BJ (cell line): ENCODE measurements around the gene TKT. TPM values are rescaled to one million over a fixed set of nuclear protein-coding genes. Genes with fewer than 3 reads are reported as not detected.

Experiments used
- CTCF ChIA-PET: fragments of 350-600 bp; formaldehyde crosslinking; extraction: SDS; loops from one replicate; lab custom pipeline; 2021; ENCODE audit warnings: antibody characterized with exemption, inconsistent platforms; lab: Yijun Ruan, JAX
- POLR2A ChIA-PET: fragments of 300-600 bp; sonication (Branson Sonifier 250); formaldehyde crosslinking; extraction: SDS; loops from one replicate; lab custom pipeline; 2021; ENCODE audit warnings: antibody characterized with exemption; lab: Charles Lee
- DNase-seq: peaks from one replicate; pipeline ENCODE4 v3.0.0-alpha.2; 2011; ENCODE audit warnings: low read depth
- H3K27me3 ChIP-seq: 2 replicates; pipeline ENCODE4 v1.6.0; 2011; ENCODE audit warnings: low read length; ENCODE audit not compliant: control insufficient read depth, insufficient read depth
- H3K36me3 ChIP-seq: 2 replicates; pipeline ENCODE4 v1.5.1; 2011; ENCODE audit warnings: low read length; ENCODE audit not compliant: control insufficient read depth, insufficient read depth
- H3K4me3 ChIP-seq: 2 replicates; pipeline ENCODE4 v1.5.1; 2011; ENCODE audit warnings: low read depth, mild to moderate bottlenecking, control low read depth, low read length
- CTCF ChIP-seq: IDR thresholded peaks from 2 replicates; pipeline ENCODE4 v1.5.1; 2011; ENCODE audit warnings: low read depth, mild to moderate bottlenecking, control low read depth, inconsistent platforms, low read length, moderate library complexity; ENCODE audit not compliant: insufficient read depth
- polyA plus RNA-seq: library from polyadenylated mRNA; depleted of rRNA; stranded (reverse); fragments of >200 nt; gene quantifications from 2 replicates; pipeline ENCODE4 v1.2.3, GENCODE V29; 2011

Gene TKT
- polyA plus RNA-seq, 1 experiment, result 305 TPM

- TF ChIP-seq CTCF, result no peak
- CTCF ChIA-PET, result interaction anchor here (0.7 to 1.1 kb wide), 4 partner anchors 8 to 492 kb away, joined by 3 read pairs; no protein-coding TSS in a partner anchor
- Histone ChIP-seq H3K27me3 (no peaks in the 10 kb centered on the region), H3K4me3 (no peak overlapping the region), H3K36me3 (peaks cover 5% of the 10 kb centered on the region)
- POLR2A ChIA-PET, result no interaction called here
- DNase-seq, result no peak
Measured at GRCh38 chr3:53218131-53218530, 37.7 kb downstream of the TKT start.

- Histone ChIP-seq H3K36me3 (peaks cover 3% of the 10 kb centered on the region), H3K27me3 (no peaks in the 10 kb centered on the region), H3K4me3 (no peak overlapping the region)
- POLR2A ChIA-PET, result no interaction called here
- CTCF ChIA-PET, result interaction anchor here (0.8 kb wide), 1 partner anchor 20 kb away, joined by 3 read pairs; no protein-coding TSS in a partner anchor
- DNase-seq, result no peak
- TF ChIP-seq CTCF, result no peak
Measured at GRCh38 chr3:53217175-53217574, 38.6 kb downstream of the TKT start.

- Histone ChIP-seq H3K4me3 (no peak overlapping the region), H3K36me3 (no peaks in the 10 kb centered on the region), H3K27me3 (no peaks in the 10 kb centered on the region)
- ChIA-PET POLR2A (no interaction called here), CTCF (interaction anchor here (0.8 kb wide), 1 partner anchor 20 kb away, joined by 3 read pairs; no protein-coding TSS in a partner anchor)
- no peak for DNase-seq
- TF ChIP-seq CTCF, result no peak
Measured at GRCh38 chr3:53216723-53217122, 39.1 kb downstream of the TKT start.

GRCh38 chr3:53215816-53216215 is 40.0 kb downstream of the TKT start:
- no peak for DNase-seq
- POLR2A ChIA-PET, result no interaction called here
- Histone ChIP-seq H3K36me3 (no peaks in the 10 kb centered on the region), H3K27me3 (no peaks in the 10 kb centered on the region), H3K4me3 (no peak overlapping the region)
- TF ChIP-seq CTCF, result no peak
- CTCF ChIA-PET, result interaction anchor here (0.6 kb wide), 1 partner anchor 11 kb away, joined by 3 read pairs; no protein-coding TSS in a partner anchor

- ChIA-PET CTCF (no interaction called here), POLR2A (no interaction called here)
- Histone ChIP-seq H3K36me3 (no peaks in the 10 kb centered on the region), H3K27me3 (no peaks in the 10 kb centered on the region), H3K4me3 (no peak overlapping the region)
- DNase-seq, result no peak
- TF ChIP-seq CTCF, result no peak
Measured at GRCh38 chr3:53213276-53213675, 42.5 kb downstream of the TKT start.
